Neuronal stem cell (in vitro differentiated cells): ENCODE measurements around the gene RNF220.

Source experiments
- DNase-seq: peaks from one replicate; pipeline ENCODE4 v3.0.0-alpha.2; 2013; ENCODE audit warnings: low spot score
- H2AFZ ChIP-seq: one replicate; pipeline ENCODE4 v1.6.1; 2013; ENCODE audit warnings: mild to moderate bottlenecking, low read length, inconsistent platforms
- H2AK5ac ChIP-seq: 2 replicates; pipeline ENCODE4 v1.6.1; 2013; ENCODE audit warnings: low read depth, mild to moderate bottlenecking, inconsistent platforms, low read length, moderate library complexity, mixed read lengths
- H2BK120ac ChIP-seq: 2 replicates; pipeline ENCODE4 v1.6.1; 2013; ENCODE audit warnings: low read depth, mild to moderate bottlenecking, inconsistent platforms, low read length, moderate library complexity, mixed read lengths
- H2BK12ac ChIP-seq: one replicate; pipeline ENCODE4 v1.6.1; 2013; ENCODE audit warnings: low read length, inconsistent platforms
- H2BK15ac ChIP-seq: 2 replicates; pipeline ENCODE4 v1.6.1; 2013; ENCODE audit warnings: mild to moderate bottlenecking, low read length, inconsistent platforms, mixed read lengths
- H2BK5ac ChIP-seq: one replicate; pipeline ENCODE4 v1.6.1; 2013; ENCODE audit warnings: inconsistent platforms, mild to moderate bottlenecking, low read length, moderate library complexity
- H3K14ac ChIP-seq: one replicate; pipeline ENCODE4 v1.6.1; 2013; ENCODE audit warnings: low read length, inconsistent platforms
- H3K18ac ChIP-seq: 2 replicates; pipeline ENCODE4 v1.6.1; 2013; ENCODE audit warnings: low read length, inconsistent platforms
- H3K23ac ChIP-seq: 2 replicates; pipeline ENCODE4 v1.6.1; 2013; ENCODE audit warnings: low read depth, mild to moderate bottlenecking, mixed read lengths, low read length, inconsistent platforms; ENCODE audit not compliant: poor library complexity
- H3K27ac ChIP-seq: replicated peaks from 3 replicates; pipeline ENCODE4 v1.5.1; 2013; ENCODE audit warnings: low read length, inconsistent platforms
- H3K27me3 ChIP-seq, 3 experiments: 2 replicates each; pipeline ENCODE4 v1.6.1; 2013; ENCODE audit warnings: low read length in 3 of 3, mild to moderate bottlenecking in 2 of 3, inconsistent platforms in 1 of 3, low read depth in 1 of 3, mixed read lengths in 1 of 3, moderate library complexity in 1 of 3; ENCODE audit not compliant: control insufficient read depth in 3 of 3, insufficient read depth in 3 of 3
- H3K36me3 ChIP-seq, 2 donors: replicated peaks in 1 of 2; 2 replicates each; pipeline ENCODE4 v1.6.1; 2013; ENCODE audit warnings: low read length in 2 of 2; ENCODE audit not compliant: control insufficient read depth in 2 of 2, insufficient read depth in 2 of 2
- H3K4ac ChIP-seq: 2 replicates; pipeline ENCODE4 v1.6.1; 2013; ENCODE audit warnings: inconsistent platforms, mild to moderate bottlenecking, low read length, moderate library complexity
- H3K4me1 ChIP-seq, 2 donors: 1 replicate in 1 of 2; 2 replicates in 1 of 2; pipeline ENCODE4 v1.6.1; 2013; ENCODE audit warnings: low read length in 2 of 2, low read depth in 1 of 2; ENCODE audit not compliant: control insufficient read depth in 2 of 2, insufficient read depth in 1 of 2
- H3K4me2 ChIP-seq: one replicate; pipeline ENCODE4 v1.6.1; 2013; ENCODE audit warnings: mild to moderate bottlenecking, low read length, inconsistent platforms; ENCODE audit not compliant: insufficient read depth, poor library complexity, severe bottlenecking
- H3K4me3 ChIP-seq, 2 donors: 2 replicates each; pipeline ENCODE4 v1.5.1; 2013; ENCODE audit warnings: low read length in 2 of 2, mild to moderate bottlenecking in 2 of 2, inconsistent platforms in 1 of 2, moderate library complexity in 1 of 2
- H3K79me1 ChIP-seq: one replicate; pipeline ENCODE4 v1.6.1; 2013; ENCODE audit warnings: low read depth, mild to moderate bottlenecking, inconsistent platforms, low read length, moderate library complexity
- H3K9ac ChIP-seq: one replicate; pipeline ENCODE4 v1.6.1; 2013; ENCODE audit warnings: mild to moderate bottlenecking, low read depth, low read length, inconsistent platforms; ENCODE audit not compliant: poor library complexity
- H3K9me3 ChIP-seq, 2 donors: replicated peaks in 1 of 2; 2 replicates each; pipeline versions ENCODE3 to v1.6.1; 2013; ENCODE audit warnings: low read length in 2 of 2, mild to moderate bottlenecking in 2 of 2, inconsistent platforms in 1 of 2, low read depth in 1 of 2, mixed read lengths in 1 of 2, moderate library complexity in 1 of 2; ENCODE audit not compliant: control insufficient read depth in 2 of 2, insufficient read depth in 1 of 2
- H4K8ac ChIP-seq: one replicate; pipeline ENCODE4 v1.6.1; 2013; ENCODE audit warnings: low read depth, mild to moderate bottlenecking, inconsistent platforms, low read length, moderate library complexity
- H4K91ac ChIP-seq: one replicate; pipeline ENCODE4 v1.6.1; 2013; ENCODE audit warnings: low read length, low read depth, mild to moderate bottlenecking, inconsistent platforms; ENCODE audit not compliant: poor library complexity
- WGBS, 2 donors: extraction: QIAGEN DNeasy Blood & Tissue Kit; methylation state at CpG; one replicate each; pipeline ENCODE4 v1.1.7; 2013; ENCODE audit warnings: missing lambda C conversion rate in 2 of 2, mixed read lengths in 1 of 2; ENCODE audit not compliant: insufficient read length in 2 of 2, insufficient replicate concordance in 1 of 2; ENCODE audit errors: extremely low coverage in 2 of 2; 5-methylcytosine and 5-hydroxymethylcytosine counted together

Gene RNF220

DNA sequence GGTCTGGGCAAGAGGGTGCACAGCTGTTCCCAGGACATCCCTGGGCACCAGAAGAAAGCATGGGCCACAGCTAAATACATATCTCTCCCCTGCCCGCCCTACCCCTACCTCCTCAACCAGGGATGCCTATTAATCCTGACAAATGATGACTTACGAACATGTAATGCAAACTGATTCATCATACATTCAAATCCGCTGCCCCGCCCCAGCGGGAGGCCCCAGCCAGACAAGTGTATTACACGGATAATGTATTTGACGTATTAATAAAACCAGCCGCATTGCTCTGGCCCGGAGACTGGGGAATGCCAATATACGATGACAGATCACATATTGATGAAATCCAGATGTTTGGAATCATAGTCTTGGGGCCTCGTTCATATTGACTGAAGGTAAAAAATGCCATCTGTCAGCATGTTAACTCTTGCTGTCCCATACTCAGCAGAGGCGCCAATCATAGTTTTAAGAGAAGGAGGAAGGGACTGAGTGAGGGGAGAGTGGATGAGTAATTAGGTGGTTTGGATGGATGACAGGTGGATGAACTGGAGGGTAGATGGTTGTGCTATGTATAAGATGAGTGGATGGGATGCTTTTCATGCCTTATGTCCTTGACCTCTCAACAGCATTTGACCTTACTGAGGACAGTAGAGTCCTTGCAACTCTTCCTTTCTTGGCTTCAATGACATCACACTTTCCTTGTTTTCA, 201.0 kb downstream of the RNF220 start:
- Histone ChIP-seq H3K79me1 (no peaks in the 10 kb centered on the region), H3K9ac (no peak overlapping the region), H3K23ac (no peak overlapping the region), H3K27ac (no peak overlapping the region), H2BK15ac (no peak overlapping the region), H3K27me3 (no peaks in the 10 kb centered on the region), H3K4me2 (no peak overlapping the region), H3K4me3 (no peak overlapping the region), H3K18ac (no peak overlapping the region), H3K14ac (no peak overlapping the region), H2AK5ac (no peak overlapping the region), H2BK12ac (no peak overlapping the region), H2BK5ac (no peak overlapping the region), H3K4ac (no peak overlapping the region), H4K91ac (no peak overlapping the region), H2BK120ac (no peak overlapping the region), H4K8ac (no peak overlapping the region), H3K4me1 (peaks cover 3 to 9% of the 10 kb centered on the region in 2 donors), H3K9me3 (peaks cover 0 to 3% of the 10 kb centered on the region in 2 donors), H2AFZ (no peak overlapping the region), H3K36me3 (peaks cover 0 to 16% of the 10 kb centered on the region in 2 donors)
- DNase-seq = no peak
- no CpG with 5 or more reads among the region's 12 CpGs for WGBS, 2 donors

DNA sequence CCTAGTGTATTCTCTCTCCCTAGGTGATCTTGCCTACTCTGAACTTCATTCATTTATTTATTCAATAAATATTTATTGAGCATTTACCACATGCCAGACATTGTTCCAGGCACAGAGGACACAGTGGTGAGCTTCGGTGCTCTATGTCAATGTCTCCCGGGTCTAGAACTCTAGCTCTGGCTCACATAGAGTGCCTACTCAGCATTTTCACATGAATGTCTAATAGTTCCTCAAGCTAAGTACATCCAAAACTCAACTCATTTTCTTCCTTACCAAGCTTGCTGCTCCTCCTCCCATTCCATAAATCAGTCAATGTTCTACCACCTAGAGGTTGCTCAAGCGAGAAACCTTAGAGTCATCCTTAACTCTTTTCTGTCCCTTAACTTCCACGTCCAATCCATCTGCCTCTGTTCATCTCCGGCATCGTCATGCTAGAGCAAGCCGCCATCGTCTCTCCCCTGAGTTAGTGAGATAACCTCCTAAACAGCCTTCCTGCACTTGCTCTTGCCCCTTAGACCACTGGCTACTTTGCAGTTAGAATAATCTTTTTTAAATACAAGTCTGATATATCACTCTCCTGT, 201.7 kb downstream of the RNF220 start:
- Histone ChIP-seq H4K8ac (no peak overlapping the region), H3K27me3 (no peaks in the 10 kb centered on the region), H3K36me3 (peaks cover 0 to 16% of the 10 kb centered on the region in 2 donors), H3K27ac (no peak overlapping the region), H4K91ac (no peak overlapping the region), H3K4me2 (no peak overlapping the region), H3K4me1 (peaks cover 3 to 9% of the 10 kb centered on the region in 2 donors), H3K23ac (no peak overlapping the region), H3K4me3 (no peak overlapping the region), H2BK120ac (no peak overlapping the region), H3K4ac (no peak overlapping the region), H3K79me1 (no peaks in the 10 kb centered on the region), H3K14ac (no peak overlapping the region), H2BK5ac (no peak overlapping the region), H2AFZ (no peak overlapping the region), H3K9ac (no peak overlapping the region), H2AK5ac (no peak overlapping the region), H2BK12ac (no peak overlapping the region), H3K18ac (no peak overlapping the region), H2BK15ac (no peak overlapping the region), H3K9me3 (peaks cover 0 to 3% of the 10 kb centered on the region in 2 donors)
- no CpG with 5 or more reads among the region's 8 CpGs for WGBS, 2 donors
- DNase-seq = no peak

DNA sequence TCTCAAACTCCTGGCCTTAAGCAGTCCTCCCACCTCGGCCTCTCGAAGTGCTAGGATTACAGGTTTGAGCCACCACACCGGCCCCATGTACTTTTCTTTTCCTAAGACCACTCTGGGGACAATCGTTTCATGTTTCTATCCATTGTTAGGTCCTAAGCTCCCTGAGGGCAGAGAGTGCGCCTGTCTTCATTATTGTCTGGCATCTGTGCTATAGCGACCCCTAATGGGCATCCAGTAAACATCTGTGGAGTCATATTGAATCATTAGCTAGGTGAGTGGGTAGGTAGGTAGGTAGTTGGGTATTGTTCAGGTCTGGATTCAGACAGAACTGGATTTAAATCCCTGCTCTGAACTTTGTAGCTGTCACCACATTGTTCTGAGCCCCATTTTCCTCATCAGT, 203.1 kb downstream of the RNF220 start:
- no peak overlapping the region for H3K27ac ChIP-seq
- H2AFZ ChIP-seq = no peak overlapping the region
- no peaks in the 10 kb centered on the region for H3K79me1 ChIP-seq
- H3K4me2 ChIP-seq = no peak overlapping the region
- H2BK12ac ChIP-seq = no peak overlapping the region
- no peak overlapping the region for H4K91ac ChIP-seq
- peaks cover 0 to 17% of the 10 kb centered on the region in 2 donors for H3K36me3 ChIP-seq
- DNase-seq = no peak
- H3K4me3 ChIP-seq = no peak overlapping the region
- no peak overlapping the region for H4K8ac ChIP-seq
- peaks cover 3 to 9% of the 10 kb centered on the region in 2 donors for H3K4me1 ChIP-seq
- no peak overlapping the region for H3K23ac ChIP-seq
- H2AK5ac ChIP-seq = no peak overlapping the region
- H3K9me3 ChIP-seq = peaks cover 0 to 3% of the 10 kb centered on the region in 2 donors
- no peak overlapping the region for H3K9ac ChIP-seq
- no peak overlapping the region for H2BK120ac ChIP-seq
- no peak overlapping the region for H3K4ac ChIP-seq
- WGBS, 2 donors = no CpG with 5 or more reads among the region's 6 CpGs
- H3K27me3 ChIP-seq = no peaks in the 10 kb centered on the region
- no peak overlapping the region for H3K18ac ChIP-seq
- H2BK15ac ChIP-seq = no peak overlapping the region
- no peak overlapping the region for H2BK5ac ChIP-seq
- H3K14ac ChIP-seq = no peak overlapping the region

DNA sequence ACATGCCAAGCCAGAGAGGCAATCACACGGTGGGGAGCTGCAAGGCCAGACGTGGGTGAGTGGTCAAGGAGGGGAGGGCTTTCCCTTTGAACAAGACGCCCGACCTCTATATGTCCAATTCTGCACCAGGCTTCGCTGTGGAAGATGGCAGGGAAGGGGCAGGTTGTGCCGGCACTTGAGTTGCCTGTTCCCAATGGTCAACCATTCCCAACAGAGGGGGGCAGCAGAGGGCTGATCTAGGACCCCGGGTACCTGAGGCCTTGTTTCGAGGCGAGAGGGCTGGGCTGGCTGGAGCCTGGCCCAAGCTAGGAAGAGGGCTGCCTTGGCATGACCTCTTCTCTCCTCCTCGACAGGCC, 204.3 kb downstream of the RNF220 start:
- Histone ChIP-seq H3K4me1 (peaks cover 3 to 9% of the 10 kb centered on the region in 2 donors), H3K79me1 (no peaks in the 10 kb centered on the region), H3K27me3 (no peaks in the 10 kb centered on the region), H2BK15ac (no peak overlapping the region), H3K23ac (no peak overlapping the region), H4K8ac (no peak overlapping the region), H3K9me3 (peaks cover 0 to 3% of the 10 kb centered on the region in 2 donors), H2BK5ac (no peak overlapping the region), H2BK120ac (no peak overlapping the region), H2BK12ac (no peak overlapping the region), H3K9ac (no peak overlapping the region), H2AK5ac (no peak overlapping the region), H3K4me3 (no peak overlapping the region), H3K4ac (no peak overlapping the region), H3K14ac (no peak overlapping the region), H4K91ac (no peak overlapping the region), H3K27ac (no peak overlapping the region), H3K4me2 (no peak overlapping the region), H3K18ac (no peak overlapping the region), H2AFZ (no peak overlapping the region), H3K36me3 (peaks cover 0 to 23% of the 10 kb centered on the region in 2 donors)
- peak; percentile 62 for DNase-seq
- WGBS, 2 donors = no CpG with 5 or more reads among the region's 10 CpGs
